GM19025 (cell line): ENCODE measurements around the gene METTL25.
A peak's percentile ranks its signal among the peaks of the same experiment; 100 is the strongest.
"Not testable (repeated sequence)": the region's sequence is repeated elsewhere in the genome, so short reads cannot be mapped to it uniquely, and the experiment has no call there.

Experiments used
- ATAC-seq: cut with Tn5 transposase; IDR thresholded peaks from one replicate; pipeline ENCODE4 v1.9.1; 2021; ENCODE audit warnings: mild to moderate bottlenecking, low read depth, moderate library complexity; ENCODE audit not compliant: unreplicated experiment

Gene METTL25, protein sequence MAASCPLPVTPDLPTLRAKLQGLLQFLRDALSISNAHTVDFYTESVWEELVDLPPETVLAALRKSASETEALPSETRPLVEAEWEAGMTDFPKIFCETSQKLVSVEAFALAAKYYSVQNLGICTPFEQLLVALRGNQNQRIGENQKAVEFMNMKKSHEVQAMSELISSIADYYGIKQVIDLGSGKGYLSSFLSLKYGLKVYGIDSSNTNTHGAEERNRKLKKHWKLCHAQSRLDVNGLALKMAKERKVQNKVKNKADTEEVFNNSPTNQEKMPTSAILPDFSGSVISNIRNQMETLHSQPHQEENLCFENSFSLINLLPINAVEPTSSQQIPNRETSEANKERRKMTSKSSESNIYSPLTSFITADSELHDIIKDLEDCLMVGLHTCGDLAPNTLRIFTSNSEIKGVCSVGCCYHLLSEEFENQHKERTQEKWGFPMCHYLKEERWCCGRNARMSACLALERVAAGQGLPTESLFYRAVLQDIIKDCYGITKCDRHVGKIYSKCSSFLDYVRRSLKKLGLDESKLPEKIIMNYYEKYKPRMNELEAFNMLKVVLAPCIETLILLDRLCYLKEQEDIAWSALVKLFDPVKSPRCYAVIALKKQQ

DNA sequence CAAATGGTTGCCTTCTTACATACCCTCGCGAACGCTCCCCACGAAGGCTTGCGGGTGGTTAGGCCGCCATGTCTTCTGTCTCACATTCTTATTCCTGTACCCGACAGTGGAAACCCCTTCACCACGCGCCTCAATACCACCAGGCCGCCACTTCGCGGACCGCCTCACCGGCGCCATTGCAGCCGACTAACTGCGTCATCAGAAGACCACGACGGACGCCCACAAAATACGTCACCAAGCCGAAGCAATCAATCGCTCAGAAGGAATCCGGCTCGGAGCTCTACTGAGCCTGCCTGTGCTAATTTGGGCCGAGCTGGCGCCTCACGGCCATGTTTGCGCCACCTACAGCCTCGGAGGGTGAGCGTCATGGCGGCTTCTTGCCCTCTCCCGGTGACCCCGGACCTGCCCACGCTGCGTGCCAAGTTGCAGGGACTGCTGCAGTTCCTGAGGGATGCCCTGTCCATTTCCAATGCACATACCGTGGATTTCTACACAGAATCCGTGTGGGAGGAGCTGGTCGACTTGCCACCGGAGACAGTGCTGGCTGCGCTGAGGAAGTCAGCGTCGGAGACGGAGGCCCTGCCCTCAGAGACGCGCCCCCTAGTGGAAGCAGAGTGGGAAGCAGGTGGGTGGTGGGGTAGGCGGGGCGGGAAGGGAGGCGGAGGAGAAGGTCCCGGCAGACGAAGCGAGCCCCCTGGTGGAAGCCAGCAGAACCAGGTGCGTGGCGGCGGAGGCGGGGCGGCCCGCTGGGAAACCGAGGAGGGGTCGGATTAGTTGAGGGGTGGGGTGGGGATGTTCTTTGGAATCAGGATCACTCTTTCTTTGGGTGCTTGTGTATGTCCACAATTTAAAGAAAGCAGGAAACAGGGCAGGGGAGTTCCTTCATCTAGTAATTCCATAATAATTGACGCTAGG lies at the start of gene METTL25, which contains the start of gene CCDC59:
TSS of gene METTL25 (plus strand) at position 330 of the 915 bp plus-strand sequence. CDS start at position 367, 37 bp downstream.
TSS of gene CCDC59 (minus strand) at position 188 of the 915 bp plus-strand sequence. CDS start at position 177, 11 bp downstream.
- ATAC-seq, result peak; percentile 92

DNA sequence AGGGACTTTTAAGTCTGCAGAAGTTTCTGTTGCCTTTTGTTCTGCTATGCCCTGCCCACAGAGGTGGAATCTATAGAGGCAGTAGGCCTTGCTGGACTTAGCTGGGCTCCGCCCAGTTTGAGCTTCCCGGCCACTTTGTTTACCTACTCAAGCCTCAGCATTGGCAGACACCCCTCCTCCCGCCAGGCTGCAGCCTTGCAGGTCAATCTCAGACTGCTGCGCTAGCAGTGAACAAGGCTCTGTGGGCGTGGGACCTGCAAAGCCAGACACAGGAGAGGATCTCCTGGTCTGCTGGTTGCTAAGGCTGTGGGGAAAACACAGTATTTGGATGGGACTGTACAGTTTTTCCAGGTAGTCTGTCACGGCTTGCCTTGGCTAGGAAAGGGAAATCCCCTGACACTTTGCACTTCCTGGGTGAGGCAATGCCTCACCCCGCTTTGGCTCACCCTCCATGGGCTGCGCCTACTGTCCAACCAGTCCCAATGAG lies 43.9 kb upstream of the METTL25 start:
- no peak for ATAC-seq

- no peak for ATAC-seq
Measured at GRCh38 chr12:82319276-82319675, 39.1 kb upstream of the METTL25 start.

DNA sequence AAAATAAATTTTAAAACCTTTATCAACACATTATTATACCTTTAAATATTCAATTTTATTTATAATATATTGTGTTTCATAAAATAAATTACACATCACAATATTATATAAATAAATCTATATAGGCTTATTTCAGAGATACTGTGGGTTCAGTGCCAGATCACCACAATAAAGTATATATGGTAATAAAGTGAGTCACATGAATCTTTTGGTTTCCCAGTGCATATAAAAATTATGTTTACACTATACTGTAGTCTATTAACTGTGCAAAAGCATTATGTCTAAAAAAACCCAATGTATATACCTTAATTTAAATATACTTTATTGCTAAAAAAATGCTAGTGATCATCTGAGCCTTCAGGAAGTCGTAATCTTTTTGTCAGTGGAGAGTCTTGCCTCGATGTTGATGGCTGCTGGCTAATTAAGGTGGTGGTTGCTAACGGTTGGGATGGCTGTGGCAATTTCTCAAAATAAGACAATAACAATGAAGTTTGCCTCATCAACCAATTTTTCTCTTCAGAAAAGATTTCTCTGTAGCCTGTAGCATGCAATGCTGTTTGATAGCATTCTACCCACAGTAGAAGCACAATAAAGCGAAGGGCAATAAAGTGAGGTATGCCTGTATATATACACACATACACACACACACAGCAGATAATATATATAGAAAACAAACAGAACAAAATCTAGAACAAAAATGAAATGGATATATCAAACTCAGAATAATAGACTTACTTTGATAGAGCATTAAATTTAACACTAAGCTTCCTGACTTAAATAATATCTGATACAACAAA lies 32.6 kb upstream of the METTL25 start:
- no peak for ATAC-seq

GRCh38 chr12:82326905-82327503 lies 31.3 kb upstream of the METTL25 start:
- no peak for ATAC-seq

GRCh38 chr12:82327861-82328260 lies 30.5 kb upstream of the METTL25 start:
- no peak for ATAC-seq

DNA sequence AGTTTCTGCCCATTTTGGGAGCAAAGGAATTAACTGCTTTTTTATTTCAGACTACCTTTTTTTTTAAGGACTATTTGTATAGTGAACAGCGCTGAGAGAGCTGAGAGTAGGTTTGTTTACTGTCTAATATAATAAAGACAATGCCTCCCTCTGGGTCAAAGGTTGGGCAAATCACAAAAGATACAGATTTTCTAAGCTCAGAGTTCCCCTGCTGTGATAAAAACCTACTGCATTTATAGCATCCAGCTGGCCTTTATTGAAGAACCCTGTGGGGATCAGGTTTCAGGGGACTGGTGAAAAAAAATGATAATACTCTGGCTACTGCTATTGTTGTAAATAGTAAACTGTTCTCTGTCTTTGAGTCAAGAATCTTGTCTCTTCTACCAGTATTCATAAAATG lies 28.8 kb upstream of the METTL25 start:
- no peak for ATAC-seq

DNA sequence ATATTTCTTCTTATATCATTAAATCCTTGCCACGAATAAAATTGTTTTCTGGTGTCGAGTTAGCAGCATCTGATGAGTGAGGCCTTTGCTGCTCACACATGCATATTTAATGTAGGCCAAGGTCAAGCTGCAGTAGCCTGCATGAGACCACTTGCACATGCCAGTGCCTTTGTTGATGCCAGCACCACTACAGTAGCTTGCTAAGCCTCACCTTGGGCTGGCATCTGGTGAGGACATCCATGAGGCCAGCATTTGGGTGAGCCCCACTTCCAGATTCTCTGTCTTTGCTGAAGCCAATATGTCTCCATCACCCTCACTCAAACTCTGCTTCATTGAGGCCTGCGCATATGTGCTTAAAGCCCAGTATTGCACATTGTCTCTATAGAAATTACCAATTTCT lies 8.2 kb upstream of the METTL25 start:
- ATAC-seq, result no peak

- no peak for ATAC-seq
Measured at GRCh38 chr12:82351390-82351789, 6.9 kb upstream of the METTL25 start.

GRCh38 chr12:82357340-82357739 lies 989 bp upstream of the METTL25 start:
- no peak for ATAC-seq

DNA sequence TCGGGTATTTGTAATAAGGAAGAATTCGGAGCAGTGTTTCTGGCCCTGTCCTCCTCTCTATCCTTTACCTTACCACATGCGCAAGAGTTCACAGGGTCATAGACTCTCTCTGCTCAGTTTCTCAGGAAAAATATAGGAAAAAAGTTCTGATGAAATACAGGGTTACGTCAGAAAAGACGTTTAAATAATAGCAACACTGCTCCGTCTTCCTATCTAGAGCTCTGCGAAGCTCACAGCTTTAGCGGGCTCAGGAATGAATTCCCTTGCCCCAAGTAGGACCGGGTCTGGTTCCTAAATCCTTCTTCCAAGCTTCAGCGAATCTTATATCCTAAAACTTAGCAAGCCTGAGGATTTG lies 507 bp upstream of the METTL25 start:
- ATAC-seq, result no peak

- no peak for ATAC-seq
Measured at GRCh38 chr12:82359115-82359478, 768 bp downstream of the METTL25 start.

DNA sequence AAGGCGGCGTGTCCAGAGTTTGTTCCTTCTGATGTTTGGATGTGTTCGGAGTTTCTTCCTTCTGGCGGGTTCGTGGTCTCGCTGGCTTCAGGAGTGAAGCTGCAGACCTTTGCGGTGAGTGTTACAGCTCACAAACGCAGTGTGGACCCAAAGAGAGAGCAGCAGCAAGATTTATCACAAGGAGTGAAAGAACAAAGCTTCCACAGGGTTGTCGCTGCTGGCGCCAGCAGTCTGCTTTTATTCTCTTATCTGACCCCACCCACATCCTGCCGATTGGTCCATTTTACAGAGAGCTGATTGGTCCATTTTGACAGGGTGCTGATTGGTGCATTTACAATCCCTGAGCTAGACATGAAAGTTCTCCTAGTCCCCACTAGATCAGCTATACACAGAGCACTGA lies 2.5 kb downstream of the METTL25 start:
- ATAC-seq, result not testable (repeated sequence)

- ATAC-seq, result no peak
Measured at GRCh38 chr12:82361461-82361915, 3.2 kb downstream of the METTL25 start.

- no peak for ATAC-seq
Measured at GRCh38 chr12:82363990-82364389, 5.7 kb downstream of the METTL25 start.

DNA sequence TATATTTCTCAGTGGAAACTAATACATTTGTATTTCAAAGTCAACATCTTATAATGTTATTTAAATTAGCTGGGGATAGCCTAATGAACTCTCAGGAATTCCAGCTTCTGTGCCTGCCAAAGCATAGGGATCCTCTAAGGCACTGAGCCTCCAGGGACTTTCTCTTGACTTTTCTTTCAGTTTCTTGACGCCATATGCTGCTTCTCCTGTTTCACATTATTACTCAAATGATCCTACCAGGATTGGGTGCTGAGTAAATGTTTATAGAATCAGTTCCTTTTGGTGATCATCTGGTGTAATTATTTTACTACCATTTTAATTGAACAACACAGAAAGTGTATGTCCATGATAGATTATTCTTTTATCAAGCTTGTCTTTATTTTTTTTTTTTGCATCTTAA lies 7.9 kb downstream of the METTL25 start:
- no peak for ATAC-seq

DNA sequence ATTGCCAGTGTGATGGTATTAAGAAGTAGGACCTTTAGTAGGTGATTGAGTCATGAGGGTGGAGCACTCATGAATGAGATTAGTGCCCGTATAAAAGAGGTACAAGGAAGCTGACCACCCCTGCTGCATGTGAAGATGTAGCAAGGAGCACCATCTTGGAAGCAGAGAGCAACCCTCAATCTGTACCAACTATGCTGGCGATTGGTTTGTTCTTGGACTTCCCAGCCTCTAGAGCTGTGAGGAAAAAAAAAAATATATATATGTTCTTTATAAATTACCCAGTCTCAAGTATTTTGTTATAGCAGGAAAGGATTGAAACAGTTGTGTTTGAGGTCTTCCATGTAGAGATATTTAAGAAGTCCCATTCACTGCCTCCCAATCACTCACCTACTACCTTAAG lies 16.9 kb downstream of the METTL25 start:
- no peak for ATAC-seq

- no peak for ATAC-seq
Measured at GRCh38 chr12:82378997-82379396, 20.7 kb downstream of the METTL25 start.

- ATAC-seq, result no peak
Measured at GRCh38 chr12:82383930-82384552, 25.7 kb downstream of the METTL25 start.
